ENCODE measurements around the gene TNFRSF19.

GRCh38 chr13:23667750-23668149 is 97.5 kb downstream of the TNFRSF19 start:
- no peak for TF ChIP-seq CTCF (IDR thresholded peaks at IDR 0.05; ENCODE audit: insufficient read depth, low read length)
- TF ChIP-seq REST (IDR thresholded peaks at IDR 0.05; ENCODE audit: insufficient replicate concordance, low read depth) = no peak
